ENCODE measurements around the gene SPR. TPM values are rescaled to one million over a fixed set of nuclear protein-coding genes. Genes with fewer than 3 reads are reported as not detected.
A peak's percentile ranks its signal among the peaks of the same experiment; 100 is the strongest.

The SPR gene
- total RNA-seq, 1 donor from 2014 or later = 46.2 TPM

GRCh38 chr2:72917138-72917876, 30.1 kb downstream of the SPR start, which contains the start of gene EMX1:
Gene EMX1, plus strand, starts transcription at chr2:72917519. Its CDS starts 334 bp downstream, at chr2:72917853.
- DNase-seq (peak; percentile 76), ATAC-seq (peak; percentile 91 to 92)
- no peaks in the 10 kb centered on the region for H3K9me3 ChIP-seq
- no peak for TF ChIP-seq CTCF (IDR thresholded peaks at IDR 0.05)
- peaks cover 96% of the 10 kb centered on the region for H3K27me3 ChIP-seq (ENCODE audit: low read depth)
- no peaks in the 10 kb centered on the region for H3K36me3 ChIP-seq
- intact Hi-C loops (cut with DNase I) = no loop called here
- no peak within 1 kb of the TSS for H3K27ac ChIP-seq
- peak within 1 kb of the TSS; percentile 51 for H3K4me3 ChIP-seq
- H3K4me1 ChIP-seq = peaks cover 51% of the 10 kb centered on the region

DNA sequence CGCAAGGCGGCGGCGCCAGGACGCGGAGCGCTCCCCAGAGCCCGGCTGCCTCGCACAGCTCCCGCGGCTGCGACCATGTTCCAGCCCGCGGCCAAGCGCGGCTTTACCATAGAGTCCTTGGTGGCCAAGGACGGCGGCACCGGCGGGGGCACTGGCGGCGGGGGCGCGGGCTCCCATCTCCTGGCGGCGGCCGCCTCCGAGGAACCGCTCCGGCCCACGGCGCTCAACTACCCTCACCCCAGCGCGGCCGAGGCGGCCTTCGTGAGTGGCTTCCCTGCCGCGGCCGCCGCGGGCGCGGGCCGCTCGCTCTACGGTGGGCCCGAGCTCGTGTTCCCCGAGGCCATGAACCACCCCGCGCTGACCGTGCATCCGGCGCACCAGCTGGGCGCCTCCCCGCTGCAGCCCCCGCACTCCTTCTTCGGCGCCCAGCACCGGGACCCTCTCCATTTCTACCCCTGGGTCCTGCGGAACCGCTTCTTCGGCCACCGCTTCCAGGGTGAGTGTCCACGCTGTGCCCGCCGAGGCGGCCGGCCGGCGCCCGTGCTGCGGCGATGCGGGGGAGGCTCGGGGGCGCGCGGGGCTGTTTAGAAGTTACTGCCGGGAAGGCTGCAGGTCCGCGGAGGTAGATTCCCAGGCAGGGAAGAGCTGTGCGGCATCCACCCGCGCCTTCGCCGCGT, 30.8 kb downstream of the SPR start:
- H3K4me1 ChIP-seq = peaks cover 51% of the 10 kb centered on the region
- no peak for TF ChIP-seq CTCF (IDR thresholded peaks at IDR 0.05)
- H3K36me3 ChIP-seq = no peaks in the 10 kb centered on the region
- ATAC-seq = no peak
- DNase-seq = no peak
- peaks cover 98% of the 10 kb centered on the region for H3K27me3 ChIP-seq (ENCODE audit: low read depth)
- H3K4me3 ChIP-seq = peak overlapping the region; percentile 51
- intact Hi-C loops (cut with DNase I) = no loop called here
- H3K27ac ChIP-seq = no peak overlapping the region
- no peaks in the 10 kb centered on the region for H3K9me3 ChIP-seq

DNA sequence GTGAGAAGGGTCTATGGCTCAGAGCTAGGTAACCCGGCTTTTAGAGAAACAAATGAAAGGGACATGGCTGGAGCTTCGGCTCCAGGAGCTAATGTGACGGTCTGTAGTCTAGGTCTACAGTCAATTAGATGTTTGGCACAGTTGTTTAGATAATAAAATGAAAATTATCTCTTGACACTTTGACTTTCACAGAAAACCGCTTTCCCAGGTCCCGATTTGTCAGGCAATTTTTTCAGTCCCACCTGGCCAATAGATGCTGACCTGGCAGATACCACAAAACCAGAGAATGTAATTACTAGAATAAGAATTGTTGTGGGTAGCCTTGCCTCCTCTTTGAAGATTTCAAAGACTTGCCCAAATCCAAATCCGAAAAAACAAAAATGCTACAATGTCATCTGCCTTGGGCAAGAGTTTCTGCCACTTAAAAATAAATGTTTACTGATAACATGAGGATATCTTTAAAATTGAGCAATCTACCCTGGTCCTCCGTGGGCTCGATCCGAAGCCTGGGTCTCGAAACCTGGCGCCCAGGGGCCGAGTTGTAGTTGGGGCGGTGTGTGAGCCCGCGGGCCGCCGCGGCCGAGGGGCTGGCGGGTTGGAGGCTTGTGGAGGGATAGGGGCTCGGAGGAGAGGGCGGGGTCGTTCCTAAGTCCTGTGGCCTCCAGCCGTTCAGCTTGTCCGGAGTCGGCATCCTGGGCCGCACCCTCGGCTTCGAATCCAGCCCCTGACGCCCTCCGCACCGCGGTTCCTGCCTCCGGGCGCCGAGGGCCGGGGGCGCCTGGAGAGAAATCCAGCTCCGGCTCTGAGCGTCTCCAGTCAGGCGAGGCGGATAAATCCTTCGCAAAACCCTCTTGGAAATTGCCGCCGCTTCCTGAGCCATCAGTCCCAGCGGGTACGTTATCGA, 32.5 kb downstream of the SPR start:
- no peak for TF ChIP-seq CTCF (IDR thresholded peaks at IDR 0.05)
- intact Hi-C loops (cut with DNase I) = no loop called here
- H3K4me1 ChIP-seq = peaks cover 63% of the 10 kb centered on the region
- ATAC-seq (no peak), DNase-seq (no peak)
- no peak overlapping the region for H3K27ac ChIP-seq
- no peaks in the 10 kb centered on the region for H3K9me3 ChIP-seq
- H3K27me3 ChIP-seq (ENCODE audit: low read depth) = peaks cover 98% of the 10 kb centered on the region
- H3K4me3 ChIP-seq = peak overlapping the region; percentile 39
- no peaks in the 10 kb centered on the region for H3K36me3 ChIP-seq

- Histone ChIP-seq H3K9me3 (no peaks in the 10 kb centered on the region), H3K27me3 (ENCODE audit: low read depth) (peaks cover 98% of the 10 kb centered on the region), H3K27ac (no peak overlapping the region), H3K36me3 (no peaks in the 10 kb centered on the region), H3K4me1 (peaks cover 63% of the 10 kb centered on the region), H3K4me3 (peak overlapping the region; percentile 39)
- TF ChIP-seq CTCF (IDR thresholded peaks at IDR 0.05) = no peak
- intact Hi-C loops (cut with DNase I) = no loop called here
- DNase-seq = no peak
- no peak for ATAC-seq
Observed at GRCh38 chr2:72920318-72921087, 33.3 kb downstream of the SPR start.

All from lower lobe of right lung (tissue), 2 donors.